ENCODE data around the gene HTRA1. TPM values are rescaled to one million over a fixed set of nuclear protein-coding genes. Genes with fewer than 3 reads are reported as not detected.

HTRA1 gene
- total and polyA plus RNA-seq, 9 of the 15 experiments (the other 6 are each of a cell fraction or from before 2014, with no cell fraction given): 0.06 to 0.16 (median 0.13) TPM; not detected in 5

- TF ChIP-seq RNF219 (CRISPR knock-in tag; IDR thresholded peaks at IDR 0.05) (no peak), FUS (optimal IDR thresholded peaks at IDR 0.05; ENCODE audit: low read depth, low read length) (no peak)
These were observed 6.3 kb downstream of the HTRA1 start (continued) for GRCh38 chr10:122467701-122468100.

- H3K4me3 ChIP-seq: no peak overlapping the region
- CTCF ChIA-PET (ENCODE audit: low intra/inter-chr PET ratio): no interaction called here
- no peak overlapping the region for H3K9ac ChIP-seq (ENCODE audit: insufficient read depth in 1 of 2, low read depth in 2 of 2, low read length in 2 of 2)
- H3K4me2 ChIP-seq (ENCODE audit: insufficient read depth, low read length): no peak overlapping the region
- POLR2A ChIA-PET: interaction anchor here (1.2 kb wide), 1 partner anchor 11 kb away, joined by 3 read pairs; no protein-coding TSS in a partner anchor
- DNase-seq (ENCODE audit: extremely low read depth in 1 of 4, low spot score in 3 of 4) (no peak), FAIRE-seq (no peak), ATAC-seq (no peak)
- H3K79me2 ChIP-seq (ENCODE audit: control insufficient read depth, insufficient read depth, low read length): no peaks in the 10 kb centered on the region
- H3K36me3 ChIP-seq (ENCODE audit: control insufficient read depth, insufficient read depth, low read length): no peaks in the 10 kb centered on the region
- BruUV-seq (replicated peaks): no TSS peak
- 0% methylated on average over 5 of the region's 5 CpGs for WGBS (ENCODE audit: insufficient coverage, low coverage, missing lambda C conversion rate)
- no peaks in the 10 kb centered on the region for H3K9me1 ChIP-seq (ENCODE audit: control insufficient read depth, insufficient read depth, low read length)
- no peaks in the 10 kb centered on the region for H4K20me1 ChIP-seq (replicated peaks; ENCODE audit: control insufficient read depth, insufficient read depth, low read length)
- H3K27ac ChIP-seq (ENCODE audit: extremely low read depth, low read depth, low read length): no peak overlapping the region
- intact Hi-C loops (cut with micrococcal nuclease): no loop called here
- in situ Hi-C loops (cut with MboI): no loop called here
- peaks cover 0 to 24% of the 10 kb centered on the region in 2 experiments; a peak in 3 of 5 replicates for H3K27me3 ChIP-seq (ENCODE audit: control insufficient read depth in 2 of 2, insufficient read depth in 2 of 2, low read length in 2 of 2)
- H3K4me1 ChIP-seq (replicated peaks in 1 of 2; ENCODE audit: control insufficient read depth in 2 of 2, insufficient read depth in 2 of 2, low read length in 2 of 2): no peaks in the 10 kb centered on the region
- no peaks in the 10 kb centered on the region for H3K9me3 ChIP-seq (replicated peaks; ENCODE audit: control insufficient read depth, insufficient read depth, low read depth, low read length)
- H2AFZ ChIP-seq (ENCODE audit: low read depth, low read length): no peak overlapping the region
- no peak for TF ChIP-seq PRMT5 (CRISPR knock-in tag; IDR thresholded peaks at IDR 0.05)
- no peak for TF ChIP-seq TRIM24 (IDR thresholded peaks at IDR 0.05)
- no peak for TF ChIP-seq ZBTB2 (IDR thresholded peaks at IDR 0.05)
- TF ChIP-seq CBFA2T2 (conservative IDR thresholded peaks at IDR 0.05): no peak
- TF ChIP-seq FOXP1 (CRISPR knock-in tag; IDR thresholded peaks at IDR 0.05): no peak
- no peak for TF ChIP-seq JUN (IDR thresholded peaks at IDR 0.05; ENCODE audit: borderline replicate concordance, low read depth, low read length)
- TF ChIP-seq JUN (CRISPR knock-in tag; IDR thresholded peaks at IDR 0.05; ENCODE audit: borderline replicate concordance): no peak
- TF ChIP-seq RBM39 (optimal IDR thresholded peaks at IDR 0.05; ENCODE audit: low read depth, low read length): no peak
- no peak for TF ChIP-seq MAX (CRISPR knock-in tag; IDR thresholded peaks at IDR 0.05)
- no peak for TF ChIP-seq FOS (IDR thresholded peaks at IDR 0.05; ENCODE audit: extremely low read depth, insufficient read length)
- TF ChIP-seq NFE2 (IDR thresholded peaks at IDR 0.05; ENCODE audit: low read depth): no peak
- TF ChIP-seq RFX1 (IDR thresholded peaks at IDR 0.05): no peak
- TF ChIP-seq TEAD4 (IDR thresholded peaks at IDR 0.05; ENCODE audit: low read length): no peak
- TF ChIP-seq TEAD4 (CRISPR knock-in tag; IDR thresholded peaks at IDR 0.05; ENCODE audit: borderline replicate concordance): no peak
- TF ChIP-seq PURB (CRISPR knock-in tag; IDR thresholded peaks at IDR 0.05; ENCODE audit: low read depth): no peak
- no peak for TF ChIP-seq ZNF644 (tag; IDR thresholded peaks at IDR 0.05; ENCODE audit: low read depth)
- TF ChIP-seq ZNF431 (CRISPR knock-in tag; IDR thresholded peaks at IDR 0.05): no peak
- TF ChIP-seq BRF1 (IDR thresholded peaks at IDR 0.05; ENCODE audit: borderline replicate concordance, extremely low read depth, insufficient read length): no peak
- TF ChIP-seq NBN (IDR thresholded peaks at IDR 0.05; ENCODE audit: low read depth): no peak
These were observed 7.1 kb downstream of the HTRA1 start for GRCh38 chr10:122468307-122468925.

Data from K562 (cell line).